ENCODE measurements around the gene GNGT1.

GNGT1 gene

DNA sequence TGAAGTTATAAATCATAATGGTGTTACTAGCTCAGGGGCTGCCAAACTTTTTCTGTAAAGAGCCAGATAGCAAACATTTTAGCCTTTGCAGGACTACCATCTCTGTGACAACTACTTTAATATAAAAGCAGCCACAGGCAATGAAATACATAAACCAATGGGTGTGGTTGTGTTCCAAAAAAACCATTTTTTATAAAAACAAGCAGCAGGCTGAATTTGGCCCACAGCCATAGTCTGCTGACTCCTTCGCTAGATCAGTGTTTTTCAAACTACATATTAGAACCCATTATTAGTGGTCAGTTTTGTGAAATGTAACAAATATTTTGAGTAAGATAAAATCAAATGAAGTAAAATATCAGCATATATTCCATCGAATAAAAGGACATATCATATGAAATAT lies 28.7 kb downstream of the GNGT1 start:
- TF ChIP-seq ZFX (IDR thresholded peaks at IDR 0.05) = no peak
- TF ChIP-seq, protein P1, sequence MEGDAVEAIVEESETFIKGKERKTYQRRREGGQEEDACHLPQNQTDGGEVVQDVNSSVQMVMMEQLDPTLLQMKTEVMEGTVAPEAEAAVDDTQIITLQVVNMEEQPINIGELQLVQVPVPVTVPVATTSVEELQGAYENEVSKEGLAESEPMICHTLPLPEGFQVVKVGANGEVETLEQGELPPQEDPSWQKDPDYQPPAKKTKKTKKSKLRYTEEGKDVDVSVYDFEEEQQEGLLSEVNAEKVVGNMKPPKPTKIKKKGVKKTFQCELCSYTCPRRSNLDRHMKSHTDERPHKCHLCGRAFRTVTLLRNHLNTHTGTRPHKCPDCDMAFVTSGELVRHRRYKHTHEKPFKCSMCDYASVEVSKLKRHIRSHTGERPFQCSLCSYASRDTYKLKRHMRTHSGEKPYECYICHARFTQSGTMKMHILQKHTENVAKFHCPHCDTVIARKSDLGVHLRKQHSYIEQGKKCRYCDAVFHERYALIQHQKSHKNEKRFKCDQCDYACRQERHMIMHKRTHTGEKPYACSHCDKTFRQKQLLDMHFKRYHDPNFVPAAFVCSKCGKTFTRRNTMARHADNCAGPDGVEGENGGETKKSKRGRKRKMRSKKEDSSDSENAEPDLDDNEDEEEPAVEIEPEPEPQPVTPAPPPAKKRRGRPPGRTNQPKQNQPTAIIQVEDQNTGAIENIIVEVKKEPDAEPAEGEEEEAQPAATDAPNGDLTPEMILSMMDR (conservative IDR thresholded peaks at IDR 0.05) = no peak
- H3K27ac ChIP-seq = no peak overlapping the region

- no peak for TF ChIP-seq ZFX (IDR thresholded peaks at IDR 0.05)
- TF ChIP-seq, protein P1 (conservative IDR thresholded peaks at IDR 0.05) = no peak
- no peak overlapping the region for H3K27ac ChIP-seq
Measured at GRCh38 chr7:93937818-93938217, 31.5 kb downstream of the GNGT1 start.

DNA sequence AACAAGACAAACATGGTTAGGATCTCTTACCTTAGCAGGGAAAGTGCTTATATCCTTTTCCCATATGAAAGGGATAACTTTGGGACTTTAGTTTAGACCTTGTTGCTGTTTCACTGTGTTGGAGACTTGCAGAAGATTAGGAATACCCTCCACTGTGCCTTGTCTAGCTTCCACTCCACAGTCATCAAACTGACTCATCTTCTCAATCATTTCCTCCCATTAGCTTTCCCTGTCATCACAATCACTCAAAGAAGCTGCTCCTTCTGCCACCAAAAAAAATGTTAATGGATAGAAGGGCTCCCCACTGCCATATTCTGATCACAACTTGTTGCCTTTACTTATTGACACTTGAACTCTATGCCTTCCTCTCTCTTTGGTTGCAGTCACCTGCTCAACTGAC lies 31.9 kb downstream of the GNGT1 start:
- TF ChIP-seq ZFX (IDR thresholded peaks at IDR 0.05) = no peak
- TF ChIP-seq, protein P1 (conservative IDR thresholded peaks at IDR 0.05) = no peak
- H3K27ac ChIP-seq = no peak overlapping the region

GRCh38 chr7:93941945-93942344 lies 35.6 kb downstream of the GNGT1 start:
- no peak overlapping the region for H3K27ac ChIP-seq
- TF ChIP-seq, protein P1 (conservative IDR thresholded peaks at IDR 0.05) = no peak

- H3K27ac ChIP-seq = no peak overlapping the region
- TF ChIP-seq, protein P1 (conservative IDR thresholded peaks at IDR 0.05) = no peak
- TF ChIP-seq ZFX (IDR thresholded peaks at IDR 0.05) = no peak
Measured at GRCh38 chr7:93943816-93944540, 37.6 kb downstream of the GNGT1 start.

DNA sequence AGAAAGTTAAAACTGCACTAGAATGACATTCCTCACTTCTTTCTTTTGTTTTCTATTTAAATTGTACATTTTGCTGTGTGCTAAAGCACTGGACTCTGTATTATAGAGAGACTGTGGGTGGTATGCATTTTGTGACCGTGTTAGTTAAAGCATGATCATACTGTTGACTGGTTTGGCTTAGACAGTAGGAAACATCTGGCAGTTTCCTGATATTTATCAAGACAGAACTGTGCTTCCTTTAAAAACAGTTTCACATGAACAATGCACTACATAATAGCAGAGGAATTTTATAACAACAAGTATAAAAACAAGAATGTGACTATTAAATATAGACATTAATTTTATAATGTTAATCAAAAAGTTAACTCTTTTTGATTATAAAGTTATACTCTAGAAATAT lies 38.3 kb downstream of the GNGT1 start:
- no peak overlapping the region for H3K27ac ChIP-seq

DNA sequence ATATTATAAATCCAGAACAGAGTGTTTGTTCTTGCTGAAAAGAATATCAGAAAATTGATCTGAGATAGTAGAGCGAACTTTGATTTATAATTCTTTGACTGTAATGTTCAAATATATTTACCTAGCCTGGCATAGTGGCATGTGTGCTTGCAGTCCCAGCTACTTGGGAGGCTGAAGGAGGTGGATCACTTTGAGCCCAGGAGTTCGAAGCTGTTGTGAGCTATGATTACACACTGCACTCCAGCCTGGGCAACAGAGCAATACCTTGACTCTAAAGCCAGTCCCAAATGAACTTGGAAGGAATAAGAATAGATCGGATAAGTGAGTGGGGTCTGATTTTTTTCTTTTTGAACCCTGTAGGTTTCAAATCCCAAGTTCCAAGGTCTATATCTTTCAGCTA lies 38.7 kb downstream of the GNGT1 start:
- TF ChIP-seq ZFX (IDR thresholded peaks at IDR 0.05) = no peak
- TF ChIP-seq, protein P1 (conservative IDR thresholded peaks at IDR 0.05) = no peak
- H3K27ac ChIP-seq = no peak overlapping the region

More for the DNA sequence above, 38.3 kb downstream of the GNGT1 start:
- TF ChIP-seq ZFX (IDR thresholded peaks at IDR 0.05) = no peak
- TF ChIP-seq, protein P1 (conservative IDR thresholded peaks at IDR 0.05) = no peak

Data from C4-2B (cell line).